GM23338 (cell line): ENCODE results near the gene MAPKAPK2. TPM values are rescaled to one million over a fixed set of nuclear protein-coding genes. Genes with fewer than 3 reads are reported as not detected.

ENCODE experiments used
- ATAC-seq: fragments of 200-7000 bp; cut with Tn5 transposase; 3 replicates; pipeline ENCODE4 v1.9.1; 2020
- DNase-seq: peaks from one replicate; pipeline ENCODE4 v3.0.0-alpha.2; 2015; ENCODE audit warnings: low spot score
- H2AFZ ChIP-seq: fragments of 200-600 bp; sonication (generic); 2 replicates; pipeline ENCODE4 v1.8.0; 2016; ENCODE audit warnings: antibody characterized with exemption, mild to moderate bottlenecking, moderate library complexity
- H3F3A ChIP-seq: fragments of 200-600 bp; sonication (generic); replicated peaks from 2 replicates; pipeline ENCODE4 v1.8.0; 2017; ENCODE audit warnings: antibody characterized with exemption, mixed run types, low read depth
- H3K27ac ChIP-seq: fragments of 200-600 bp; sonication (generic); 2 replicates; pipeline ENCODE4 v1.6.1; 2016; ENCODE audit warnings: low read depth
- H3K27me3 ChIP-seq: fragments of 200-600 bp; sonication (generic); 2 replicates; pipeline ENCODE4 v1.8.0; 2016; ENCODE audit warnings: mild to moderate bottlenecking, mixed run types, moderate library complexity; ENCODE audit not compliant: insufficient read depth
- H3K36me3 ChIP-seq: fragments of 200-600 bp; sonication (generic); 2 replicates; pipeline ENCODE4 v1.8.0; 2016; ENCODE audit warnings: mild to moderate bottlenecking; ENCODE audit not compliant: insufficient read depth
- H3K4me1 ChIP-seq: fragments of 200-600 bp; sonication (generic); 2 replicates; pipeline ENCODE4 v1.8.0; 2016; ENCODE audit warnings: mild to moderate bottlenecking, moderate library complexity; ENCODE audit not compliant: insufficient read depth
- H3K4me2 ChIP-seq: fragments of 200-600 bp; sonication (generic); 2 replicates; pipeline ENCODE4 v1.7.1; 2017; ENCODE audit warnings: mixed run types
- H3K4me3 ChIP-seq: fragments of 200-600 bp; sonication (generic); 2 replicates; pipeline ENCODE4 v1.6.1; 2016; ENCODE audit warnings: mixed run types
- H3K79me2 ChIP-seq: fragments of 200-600 bp; sonication (generic); replicated peaks from 2 replicates; pipeline ENCODE4 v1.8.0; 2017; ENCODE audit warnings: mild to moderate bottlenecking; ENCODE audit not compliant: insufficient read depth
- H3K9me2 ChIP-seq: fragments of 200-600 bp; sonication (generic); 2 replicates; pipeline ENCODE4 v1.8.0; 2017; ENCODE audit not compliant: insufficient read depth
- H4K20me1 ChIP-seq: fragments of 200-600 bp; sonication (generic); replicated peaks from 2 replicates; pipeline ENCODE4 v1.8.0; 2017; ENCODE audit warnings: mild to moderate bottlenecking; ENCODE audit not compliant: insufficient read depth
- H3K27ac Mint-ChIP-seq: 2 replicates; pipeline ENCODE4 v1.8.0; 2020; ENCODE audit warnings: inconsistent platforms, mild to moderate bottlenecking, moderate library complexity, mixed read lengths
- H3K27me3 Mint-ChIP-seq: 3 replicates; pipeline ENCODE4 v1.8.0; 2022; ENCODE audit warnings: low read depth, mild to moderate bottlenecking, moderate library complexity, mixed read lengths, inconsistent platforms; ENCODE audit not compliant: insufficient read depth, poor library complexity
- H3K36me3 Mint-ChIP-seq: 3 replicates; pipeline ENCODE4 v1.8.0; 2021; ENCODE audit warnings: low read depth, mild to moderate bottlenecking, inconsistent platforms, moderate library complexity, mixed read lengths
- H3K4me1 Mint-ChIP-seq: 3 replicates; pipeline ENCODE4 v1.8.0; 2020; ENCODE audit warnings: mild to moderate bottlenecking, inconsistent platforms, mixed read lengths
- H3K4me3 Mint-ChIP-seq: 3 replicates; pipeline ENCODE4 v1.8.0; 2021; ENCODE audit warnings: moderate library complexity, mild to moderate bottlenecking, inconsistent platforms, mixed read lengths
- H3K9me3 Mint-ChIP-seq: 3 replicates; pipeline ENCODE4 v1.8.0; 2020; ENCODE audit warnings: moderate library complexity, mild to moderate bottlenecking, inconsistent platforms, mixed read lengths
- CTCF ChIP-seq, 2 experiments: fragments of 200-600 bp in 1 of 2; sonication (generic) in 1 of 2; conservative IDR thresholded peaks; 2 replicates each; pipeline versions ENCODE4 v1.5.1 to v1.6.1; 2016 to 2017; ENCODE audit warnings: antibody characterized with exemption in 2 of 2, low read depth in 2 of 2, mild to moderate bottlenecking in 2 of 2, moderate library complexity in 1 of 2
- EZH2 ChIP-seq: fragments of 200-600 bp; sonication (generic); IDR thresholded peaks from one replicate; pipeline ENCODE4 v1.8.0; 2017; ENCODE audit warnings: antibody characterized with exemption, mild to moderate bottlenecking, low read depth; ENCODE audit not compliant: unreplicated experiment
- POLR2AphosphoS5 ChIP-seq: IDR thresholded peaks from 2 replicates; pipeline ENCODE4 v1.6.1; 2016; ENCODE audit warnings: antibody characterized with exemption, low read depth
- ZNF114 ChIP-seq: fragments of 250-450 bp; sonication (Bioruptor Pico); IDR thresholded peaks from 2 replicates; pipeline ENCODE4 v1.5.0; 2020; ENCODE audit warnings: mild to moderate bottlenecking, moderate library complexity
- ZNF462 ChIP-seq: fragments of 250-450 bp; sonication (Bioruptor Pico); IDR thresholded peaks from 2 replicates; pipeline ENCODE4 v1.5.0; 2020; ENCODE audit warnings: mild to moderate bottlenecking, moderate library complexity
- polyA plus RNA-seq: library from polyadenylated mRNA; unstranded; fragments of >200 nt; fragmentation: Nextera tagmentation; extraction: Ambion mirVana; gene quantifications from 2 replicates; pipeline ENCODE4 v1.2.1, GENCODE V29; 2016
- total RNA-seq: library from RNA; depleted of rRNA; stranded (reverse); fragments of >200 nt; shearing (Covaris generic); gene quantifications from 2 replicates; pipeline ENCODE4 v1.2.3, GENCODE V29; 2014
- TF ChIP-seq, protein P1 (sequence below): IDR thresholded peaks from one replicate; pipeline ENCODE4 v1.6.1; 2018; ENCODE audit warnings: antibody characterized with exemption; ENCODE audit not compliant: unreplicated experiment

MAPKAPK2 gene
- total and polyA plus RNA-seq, 2 experiments from 2014 or later, result 10.1 to 30.4 TPM

DNA sequence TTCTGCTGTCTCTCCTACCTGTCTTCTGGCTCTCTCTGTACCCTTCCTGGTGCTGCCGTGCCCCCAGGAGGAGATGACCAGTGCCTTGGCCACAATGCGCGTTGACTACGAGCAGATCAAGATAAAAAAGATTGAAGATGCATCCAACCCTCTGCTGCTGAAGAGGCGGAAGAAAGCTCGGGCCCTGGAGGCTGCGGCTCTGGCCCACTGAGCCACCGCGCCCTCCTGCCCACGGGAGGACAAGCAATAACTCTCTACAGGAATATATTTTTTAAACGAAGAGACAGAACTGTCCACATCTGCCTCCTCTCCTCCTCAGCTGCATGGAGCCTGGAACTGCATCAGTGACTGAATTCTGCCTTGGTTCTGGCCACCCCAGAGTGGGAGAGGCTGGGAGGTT, 47.8 kb downstream of the MAPKAPK2 start:
- H3K36me3 ChIP-seq, result no peaks in the 10 kb centered on the region; the same call in 1 of the 2 replicates

GRCh38 chr1:206732992-206733391, 48.3 kb downstream of the MAPKAPK2 start:
- Histone ChIP-seq H3F3A (no peaks in the 10 kb centered on the region), H3K9me2 (no peaks in the 10 kb centered on the region), H2AFZ (no peak overlapping the region), H3K4me3 (no peak overlapping the region), H3K4me2 (no peak overlapping the region), H3K27me3 (no peaks in the 10 kb centered on the region), H3K79me2 (no peaks in the 10 kb centered on the region; the same call in 1 of the 2 replicates), H3K4me1 (no peaks in the 10 kb centered on the region), H4K20me1 (no peaks in the 10 kb centered on the region), H3K36me3 (no peaks in the 10 kb centered on the region; the same call in 1 of the 2 replicates), H3K27ac (no peak overlapping the region)
- Mint-ChIP-seq H3K9me3 (no peaks in the 10 kb centered on the region), H3K4me3 (no peak overlapping the region), H3K4me1 (no peaks in the 10 kb centered on the region), H3K36me3 (peaks cover 18% of the 10 kb centered on the region), H3K27ac (no peak overlapping the region), H3K27me3 (peaks cover 2% of the 10 kb centered on the region)
- ATAC-seq, result no peak
- no peak for DNase-seq
- no peak for TF ChIP-seq ZNF114 (CRISPR knock-in tag)
- TF ChIP-seq POLR2AphosphoS5, result no peak
- no peak for TF ChIP-seq ZNF462 (CRISPR knock-in tag)

More for the DNA sequence above, 47.8 kb downstream of the MAPKAPK2 start:
- Histone ChIP-seq H3F3A (no peaks in the 10 kb centered on the region), H3K27me3 (no peaks in the 10 kb centered on the region), H3K9me2 (no peaks in the 10 kb centered on the region), H3K4me1 (no peaks in the 10 kb centered on the region), H2AFZ (no peak overlapping the region), H3K79me2 (no peaks in the 10 kb centered on the region; the same call in 1 of the 2 replicates), H3K4me2 (no peak overlapping the region), H4K20me1 (0 out of 2 replicates have a peak, but pooled peaks cover 3% of the 10 kb centered on the region), H3K27ac (no peak overlapping the region), H3K4me3 (no peak overlapping the region)
- Mint-ChIP-seq H3K36me3 (peaks cover 18% of the 10 kb centered on the region), H3K27me3 (peaks cover 2% of the 10 kb centered on the region), H3K4me1 (no peaks in the 10 kb centered on the region), H3K9me3 (no peaks in the 10 kb centered on the region), H3K4me3 (no peak overlapping the region), H3K27ac (no peak overlapping the region)
- no peak for ATAC-seq
- no peak for DNase-seq
- TF ChIP-seq CTCF (conservative IDR thresholded peaks at IDR 0.05; ENCODE audit: low read depth in 2 of 2) (no peak), EZH2 (no peak)
- TF ChIP-seq, protein P1, sequence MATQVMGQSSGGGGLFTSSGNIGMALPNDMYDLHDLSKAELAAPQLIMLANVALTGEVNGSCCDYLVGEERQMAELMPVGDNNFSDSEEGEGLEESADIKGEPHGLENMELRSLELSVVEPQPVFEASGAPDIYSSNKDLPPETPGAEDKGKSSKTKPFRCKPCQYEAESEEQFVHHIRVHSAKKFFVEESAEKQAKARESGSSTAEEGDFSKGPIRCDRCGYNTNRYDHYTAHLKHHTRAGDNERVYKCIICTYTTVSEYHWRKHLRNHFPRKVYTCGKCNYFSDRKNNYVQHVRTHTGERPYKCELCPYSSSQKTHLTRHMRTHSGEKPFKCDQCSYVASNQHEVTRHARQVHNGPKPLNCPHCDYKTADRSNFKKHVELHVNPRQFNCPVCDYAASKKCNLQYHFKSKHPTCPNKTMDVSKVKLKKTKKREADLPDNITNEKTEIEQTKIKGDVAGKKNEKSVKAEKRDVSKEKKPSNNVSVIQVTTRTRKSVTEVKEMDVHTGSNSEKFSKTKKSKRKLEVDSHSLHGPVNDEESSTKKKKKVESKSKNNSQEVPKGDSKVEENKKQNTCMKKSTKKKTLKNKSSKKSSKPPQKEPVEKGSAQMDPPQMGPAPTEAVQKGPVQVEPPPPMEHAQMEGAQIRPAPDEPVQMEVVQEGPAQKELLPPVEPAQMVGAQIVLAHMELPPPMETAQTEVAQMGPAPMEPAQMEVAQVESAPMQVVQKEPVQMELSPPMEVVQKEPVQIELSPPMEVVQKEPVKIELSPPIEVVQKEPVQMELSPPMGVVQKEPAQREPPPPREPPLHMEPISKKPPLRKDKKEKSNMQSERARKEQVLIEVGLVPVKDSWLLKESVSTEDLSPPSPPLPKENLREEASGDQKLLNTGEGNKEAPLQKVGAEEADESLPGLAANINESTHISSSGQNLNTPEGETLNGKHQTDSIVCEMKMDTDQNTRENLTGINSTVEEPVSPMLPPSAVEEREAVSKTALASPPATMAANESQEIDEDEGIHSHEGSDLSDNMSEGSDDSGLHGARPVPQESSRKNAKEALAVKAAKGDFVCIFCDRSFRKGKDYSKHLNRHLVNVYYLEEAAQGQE, result no peak
